GM21717 (cell line): Measurements from ENCODE around the gene FBXL22.
"Not testable (repeated sequence)": the region's sequence is repeated elsewhere in the genome, so short reads cannot be mapped to it uniquely, and the experiment has no call there.

Experiments used
- ATAC-seq: cut with Tn5 transposase; IDR thresholded peaks from one replicate; pipeline ENCODE4 v1.9.1; 2021; ENCODE audit warnings: mild to moderate bottlenecking, moderate library complexity; ENCODE audit not compliant: unreplicated experiment

FBXL22 gene

GRCh38 chr15:63611177-63611576 lies 14.0 kb downstream of the FBXL22 start:
- no peak for ATAC-seq

- ATAC-seq: no peak
These were observed 15.1 kb downstream of the FBXL22 start for GRCh38 chr15:63612300-63612699.

GRCh38 chr15:63615935-63616334 lies 18.7 kb downstream of the FBXL22 start:
- no peak for ATAC-seq

GRCh38 chr15:63617147-63617546 lies 20.0 kb downstream of the FBXL22 start:
- ATAC-seq: not testable (repeated sequence)

- not testable (repeated sequence) for ATAC-seq
These were observed 20.4 kb downstream of the FBXL22 start for GRCh38 chr15:63617627-63618026.

- ATAC-seq: not testable (repeated sequence)
These were observed 23.6 kb downstream of the FBXL22 start for GRCh38 chr15:63620760-63621159.

- ATAC-seq: no peak
These were observed 26.2 kb downstream of the FBXL22 start for GRCh38 chr15:63623232-63623969.

GRCh38 chr15:63626955-63627354 lies 29.8 kb downstream of the FBXL22 start:
- no peak for ATAC-seq

GRCh38 chr15:63628123-63628822 lies 31.1 kb downstream of the FBXL22 start:
- ATAC-seq: no peak

- ATAC-seq: no peak
These were observed 33.0 kb downstream of the FBXL22 start for GRCh38 chr15:63630036-63630751.

GRCh38 chr15:63633312-63633711 lies 36.1 kb downstream of the FBXL22 start:
- ATAC-seq: no peak

GRCh38 chr15:63634154-63634553 lies 37.0 kb downstream of the FBXL22 start:
- no peak for ATAC-seq

GRCh38 chr15:63636518-63637061 lies 39.4 kb downstream of the FBXL22 start:
- no peak for ATAC-seq

GRCh38 chr15:63638839-63639238 lies 41.7 kb downstream of the FBXL22 start:
- no peak for ATAC-seq

- ATAC-seq: no peak
These were observed 43.0 kb downstream of the FBXL22 start for GRCh38 chr15:63640146-63640545.
